Measurements from ENCODE around the gene RASSF3.

RASSF3 gene

DNA sequence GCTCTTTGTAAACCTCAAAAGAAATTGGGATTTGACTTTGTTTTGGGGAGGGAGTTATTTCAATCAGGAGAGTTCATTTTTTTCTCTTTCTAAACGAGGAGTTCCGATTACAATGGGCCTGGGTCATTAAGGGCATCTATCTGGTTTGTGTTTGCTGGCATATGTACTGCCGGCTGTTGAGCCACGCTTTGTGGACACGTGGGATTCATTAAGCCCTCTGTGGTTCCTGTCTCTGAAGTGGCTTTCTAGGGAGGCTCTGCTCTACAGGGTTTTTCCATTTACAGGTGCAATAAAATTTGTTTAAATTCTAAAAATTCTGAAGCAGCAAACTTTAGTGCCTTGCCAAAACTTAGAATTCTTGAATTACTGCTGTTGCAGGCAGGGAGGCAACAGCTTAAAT is 91.0 kb downstream of the RASSF3 start:
- Histone ChIP-seq H3K27ac (ENCODE audit: low read length) (no peak overlapping the region), H3K4me2 (ENCODE audit: low read length) (no peak overlapping the region)

DNA sequence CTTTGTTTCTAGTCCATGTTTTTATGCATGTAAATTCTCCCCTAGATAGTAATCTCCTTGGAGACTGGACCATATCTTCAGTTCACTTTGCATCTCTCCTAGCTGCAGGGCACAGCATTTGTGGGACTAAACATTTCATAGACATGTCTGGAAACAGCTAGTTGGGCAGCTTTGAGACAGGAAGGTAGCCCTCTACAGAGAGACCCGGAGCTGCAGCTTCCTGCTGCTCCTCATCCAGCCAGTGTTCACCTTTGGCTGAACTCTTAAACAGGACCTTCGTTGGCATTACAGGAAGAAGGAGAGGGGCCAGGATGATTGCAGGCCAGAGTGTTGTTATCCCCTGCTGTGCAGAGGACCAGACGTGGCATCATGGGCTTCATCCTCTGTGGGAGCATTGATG is 96.0 kb downstream of the RASSF3 start:
- no peak overlapping the region for H3K4me2 ChIP-seq (ENCODE audit: low read length)
- H3K79me2 ChIP-seq (ENCODE audit: low read length), result no peaks in the 10 kb centered on the region
- H2AFZ ChIP-seq (ENCODE audit: low read depth, low read length), result no peak overlapping the region
- no peak overlapping the region for H3K9ac ChIP-seq (ENCODE audit: low read length)
- no peaks in the 10 kb centered on the region for H3K27me3 ChIP-seq (ENCODE audit: low read depth, low read length)
- H3K9me3 ChIP-seq (ENCODE audit: insufficient read depth, low read length), result no peaks in the 10 kb centered on the region
- H3K4me3 ChIP-seq (ENCODE audit: low read length), result no peak overlapping the region
- no peak overlapping the region for H3K27ac ChIP-seq (ENCODE audit: low read length)
- H3K36me3 ChIP-seq (replicated peaks; ENCODE audit: low read depth, low read length), result peaks cover 14% of the 10 kb centered on the region
- H4K20me1 ChIP-seq (ENCODE audit: insufficient read depth, low read length), result no peaks in the 10 kb centered on the region
- TF ChIP-seq, protein P1, sequence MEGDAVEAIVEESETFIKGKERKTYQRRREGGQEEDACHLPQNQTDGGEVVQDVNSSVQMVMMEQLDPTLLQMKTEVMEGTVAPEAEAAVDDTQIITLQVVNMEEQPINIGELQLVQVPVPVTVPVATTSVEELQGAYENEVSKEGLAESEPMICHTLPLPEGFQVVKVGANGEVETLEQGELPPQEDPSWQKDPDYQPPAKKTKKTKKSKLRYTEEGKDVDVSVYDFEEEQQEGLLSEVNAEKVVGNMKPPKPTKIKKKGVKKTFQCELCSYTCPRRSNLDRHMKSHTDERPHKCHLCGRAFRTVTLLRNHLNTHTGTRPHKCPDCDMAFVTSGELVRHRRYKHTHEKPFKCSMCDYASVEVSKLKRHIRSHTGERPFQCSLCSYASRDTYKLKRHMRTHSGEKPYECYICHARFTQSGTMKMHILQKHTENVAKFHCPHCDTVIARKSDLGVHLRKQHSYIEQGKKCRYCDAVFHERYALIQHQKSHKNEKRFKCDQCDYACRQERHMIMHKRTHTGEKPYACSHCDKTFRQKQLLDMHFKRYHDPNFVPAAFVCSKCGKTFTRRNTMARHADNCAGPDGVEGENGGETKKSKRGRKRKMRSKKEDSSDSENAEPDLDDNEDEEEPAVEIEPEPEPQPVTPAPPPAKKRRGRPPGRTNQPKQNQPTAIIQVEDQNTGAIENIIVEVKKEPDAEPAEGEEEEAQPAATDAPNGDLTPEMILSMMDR (IDR thresholded peaks at IDR 0.05; ENCODE audit: low read depth, low read length), result no peak
- TF ChIP-seq EZH2phosphoT487 (IDR thresholded peaks at IDR 0.05; ENCODE audit: low read depth), result no peak
- no peaks in the 10 kb centered on the region for H3K4me1 ChIP-seq (ENCODE audit: low read length)

More for the DNA sequence above, 91.0 kb downstream of the RASSF3 start:
- Histone ChIP-seq H3K79me2 (ENCODE audit: low read length) (peaks cover 5% of the 10 kb centered on the region), H2AFZ (ENCODE audit: low read depth, low read length) (no peak overlapping the region), H3K9ac (ENCODE audit: low read length) (no peak overlapping the region), H3K9me3 (ENCODE audit: insufficient read depth, low read length) (no peaks in the 10 kb centered on the region), H3K36me3 (replicated peaks; ENCODE audit: low read depth, low read length) (peaks cover 21% of the 10 kb centered on the region), H3K4me3 (ENCODE audit: low read length) (no peak overlapping the region), H4K20me1 (ENCODE audit: insufficient read depth, low read length) (peaks cover 6% of the 10 kb centered on the region; the same call in 1 of the 2 replicates), H3K27me3 (ENCODE audit: low read depth, low read length) (no peaks in the 10 kb centered on the region), H3K4me1 (ENCODE audit: low read length) (peaks cover 6% of the 10 kb centered on the region)
- TF ChIP-seq, protein P1 (IDR thresholded peaks at IDR 0.05; ENCODE audit: low read depth, low read length), result no peak
- TF ChIP-seq EZH2phosphoT487 (IDR thresholded peaks at IDR 0.05; ENCODE audit: low read depth), result no peak

DNA sequence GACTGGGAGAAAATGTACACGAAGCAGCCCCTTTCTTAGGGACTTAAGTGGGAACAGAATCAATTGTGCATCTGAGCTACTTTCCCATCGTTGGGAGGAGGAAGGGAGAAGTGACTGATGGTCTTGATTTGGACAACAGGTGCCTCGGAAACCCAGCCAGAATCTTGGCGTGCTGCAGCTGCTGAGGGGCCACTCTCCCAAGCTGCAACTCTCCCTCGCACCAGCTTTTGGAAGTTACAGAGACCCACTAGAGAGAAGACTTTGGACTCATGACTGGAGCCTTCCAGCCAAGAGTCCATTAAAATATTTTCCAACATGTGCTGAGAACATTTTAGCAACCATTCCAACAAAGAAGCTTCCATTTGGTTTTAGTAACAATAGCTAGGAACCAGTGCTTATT is 96.6 kb downstream of the RASSF3 start:
- Histone ChIP-seq H3K4me3 (ENCODE audit: low read length) (no peak overlapping the region), H3K36me3 (replicated peaks; ENCODE audit: low read depth, low read length) (peaks cover 11% of the 10 kb centered on the region), H3K27me3 (ENCODE audit: low read depth, low read length) (no peaks in the 10 kb centered on the region), H3K79me2 (ENCODE audit: low read length) (no peaks in the 10 kb centered on the region), H3K27ac (ENCODE audit: low read length) (no peak overlapping the region), H3K4me2 (ENCODE audit: low read length) (no peak overlapping the region), H4K20me1 (ENCODE audit: insufficient read depth, low read length) (no peaks in the 10 kb centered on the region), H3K9ac (ENCODE audit: low read length) (no peak overlapping the region), H3K4me1 (ENCODE audit: low read length) (no peaks in the 10 kb centered on the region), H2AFZ (ENCODE audit: low read depth, low read length) (no peak overlapping the region), H3K9me3 (ENCODE audit: insufficient read depth, low read length) (no peaks in the 10 kb centered on the region)
- TF ChIP-seq, protein P1 (IDR thresholded peaks at IDR 0.05; ENCODE audit: low read depth, low read length), result no peak
- TF ChIP-seq EZH2phosphoT487 (IDR thresholded peaks at IDR 0.05; ENCODE audit: low read depth), result no peak

DNA sequence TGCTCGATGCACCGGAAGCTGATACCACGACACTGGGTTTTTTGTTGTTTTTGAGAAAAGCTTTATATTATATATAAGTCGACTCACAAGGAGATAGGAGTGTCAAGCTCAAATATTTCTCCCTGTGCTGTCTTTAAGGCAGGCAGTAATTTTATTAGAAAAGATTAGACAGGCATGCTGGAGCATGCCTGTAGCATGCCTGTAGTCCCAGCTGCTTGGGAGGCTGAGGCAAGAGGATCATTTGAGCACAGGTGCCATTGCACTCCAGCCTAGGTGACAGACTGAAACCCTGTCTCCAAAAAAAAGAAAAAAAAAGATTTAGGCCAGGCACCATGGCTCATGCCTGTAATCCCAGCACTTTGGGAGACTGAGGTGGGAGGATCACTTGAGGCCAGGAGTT is 97.1 kb downstream of the RASSF3 start:
- peaks cover 7% of the 10 kb centered on the region for H3K36me3 ChIP-seq (replicated peaks; ENCODE audit: low read depth, low read length)

More for the DNA sequence above, 97.1 kb downstream of the RASSF3 start:
- H3K27ac ChIP-seq (ENCODE audit: low read length), result no peak overlapping the region
- H2AFZ ChIP-seq (ENCODE audit: low read depth, low read length), result no peak overlapping the region
- H3K79me2 ChIP-seq (ENCODE audit: low read length), result no peaks in the 10 kb centered on the region
- no peaks in the 10 kb centered on the region for H3K9me3 ChIP-seq (ENCODE audit: insufficient read depth, low read length)
- H3K9ac ChIP-seq (ENCODE audit: low read length), result no peak overlapping the region
- H4K20me1 ChIP-seq (ENCODE audit: insufficient read depth, low read length), result no peaks in the 10 kb centered on the region
- H3K4me3 ChIP-seq (ENCODE audit: low read length), result no peak overlapping the region
- H3K4me1 ChIP-seq (ENCODE audit: low read length), result no peaks in the 10 kb centered on the region
- TF ChIP-seq, protein P1 (IDR thresholded peaks at IDR 0.05; ENCODE audit: low read depth, low read length), result no peak
- no peak for TF ChIP-seq EZH2phosphoT487 (IDR thresholded peaks at IDR 0.05; ENCODE audit: low read depth)
- H3K4me2 ChIP-seq (ENCODE audit: low read length), result no peak overlapping the region
- no peaks in the 10 kb centered on the region for H3K27me3 ChIP-seq (ENCODE audit: low read depth, low read length)

Data from OCI-LY3 (cell line).